Activated CD4-positive, CD25-positive, alpha-beta regulatory T cell treated with anti-CD3 and anti-CD28 coated beads, Interleukin-2, amount 50 U/mL, for 24 hours (primary cell): ENCODE measurements around the gene FBXW8.
A peak's percentile ranks its signal among the peaks of the same experiment; 100 is the strongest.

Experiments used
- ATAC-seq, 2 donors: fragments of 150-1000 bp; cut with Tn5 transposase; one replicate each; pipeline ENCODE4 v1.10.0; 2021; ENCODE audit warnings: mild to moderate bottlenecking in 1 of 2, moderate library complexity in 1 of 2

The FBXW8 gene

GRCh38 chr12:117025481-117026151 lies 114.9 kb downstream of the FBXW8 start:
- peak in 1 of 2 donors; percentile 64 for ATAC-seq

- ATAC-seq: no peak
Observed at GRCh38 chr12:117026343-117026742, 115.6 kb downstream of the FBXW8 start.

GRCh38 chr12:117026921-117027250 lies 116.1 kb downstream of the FBXW8 start:
- ATAC-seq: no peak

- ATAC-seq: no peak
Observed at GRCh38 chr12:117027251-117028086, 116.7 kb downstream of the FBXW8 start.

GRCh38 chr12:117028254-117028653 lies 117.5 kb downstream of the FBXW8 start:
- ATAC-seq: no peak

GRCh38 chr12:117030187-117030900 lies 119.6 kb downstream of the FBXW8 start:
- no peak for ATAC-seq

- no peak for ATAC-seq
Observed at GRCh38 chr12:117031843-117032592, 121.3 kb downstream of the FBXW8 start.

- ATAC-seq: no peak
Observed at GRCh38 chr12:117032593-117033381, 122.0 kb downstream of the FBXW8 start.

GRCh38 chr12:117033382-117034221 lies 122.9 kb downstream of the FBXW8 start:
- ATAC-seq: no peak

GRCh38 chr12:117034249-117034648 lies 123.5 kb downstream of the FBXW8 start:
- no peak for ATAC-seq

GRCh38 chr12:117034701-117035151 lies 124.0 kb downstream of the FBXW8 start:
- ATAC-seq: no peak

GRCh38 chr12:117035287-117035686 lies 124.5 kb downstream of the FBXW8 start:
- no peak for ATAC-seq

GRCh38 chr12:117036046-117036445 lies 125.3 kb downstream of the FBXW8 start:
- ATAC-seq: no peak

GRCh38 chr12:117036547-117036946 lies 125.8 kb downstream of the FBXW8 start:
- no peak for ATAC-seq

- no peak for ATAC-seq
Observed at GRCh38 chr12:117037289-117038022, 126.7 kb downstream of the FBXW8 start.

GRCh38 chr12:117038023-117038680 lies 127.4 kb downstream of the FBXW8 start:
- ATAC-seq: no peak

- no peak for ATAC-seq
Observed at GRCh38 chr12:117038919-117039318, 128.2 kb downstream of the FBXW8 start.

- no peak for ATAC-seq
Observed at GRCh38 chr12:117039891-117040309, 129.2 kb downstream of the FBXW8 start.

GRCh38 chr12:117040496-117040895 lies 129.7 kb downstream of the FBXW8 start:
- ATAC-seq: no peak

- ATAC-seq: no peak
Observed at GRCh38 chr12:117041798-117042170, 131.0 kb downstream of the FBXW8 start.
